Measurements from ENCODE around the gene IL20RB. TPM values are rescaled to one million over a fixed set of nuclear protein-coding genes. Genes with fewer than 3 reads are reported as not detected.

Gene IL20RB
- total RNA-seq, 1 donor from 2014 or later: 1.8 TPM

GRCh38 chr3:137052298-137052697 lies 94.5 kb downstream of the IL20RB start:
- Mint-ChIP-seq H3K4me3 (ENCODE audit: unreplicated experiment) (no peak overlapping the region), H3K27ac (ENCODE audit: unreplicated experiment) (no peak overlapping the region), H3K9me3 (ENCODE audit: unreplicated experiment) (no peaks in the 10 kb centered on the region), H3K4me1 (ENCODE audit: low read depth, unreplicated experiment) (peaks cover under 1% of the 10 kb centered on the region), H3K36me3 (ENCODE audit: unreplicated experiment) (no peaks in the 10 kb centered on the region), H3K27me3 (ENCODE audit: unreplicated experiment) (no peaks in the 10 kb centered on the region)
- no peak for TF ChIP-seq CTCF (IDR thresholded peaks at IDR 0.05; ENCODE audit: partially characterized antibody, unreplicated experiment)
- no peak for DNase-seq

Other genes starting within 250 kb of the IL20RB start
- gene STAG1, start 205.6 kb upstream of the IL20RB start, total RNA-seq (ENCODE audit: unreplicated experiment): 22.8 TPM
- 22.6 TPM for gene SLC35G2, start 138.9 kb upstream of the IL20RB start, total RNA-seq (ENCODE audit: unreplicated experiment)
- gene NCK1, start 95.8 kb upstream of the IL20RB start, total RNA-seq (ENCODE audit: unreplicated experiment): 28.4 TPM

All from glutamatergic neuron (in vitro differentiated cells).